Memory B cell (primary cell): ENCODE data around the gene CCNB2.
"Not testable (repeated sequence)": the region's sequence is repeated elsewhere in the genome, so short reads cannot be mapped to it uniquely, and the experiment has no call there.

Source experiments
- ATAC-seq: fragments of 150-1000 bp; cut with Tn5 transposase; 2 replicates; pipeline ENCODE4 v1.10.0; 2021; ENCODE audit warnings: low read depth, mild to moderate bottlenecking, moderate library complexity
- DNase-seq, 2 donors: peaks; one replicate each; pipeline ENCODE4 v3.0.0; 2022; ENCODE audit warnings: low spot score in 2 of 2
- H3K27ac Mint-ChIP-seq: one replicate; pipeline ENCODE4 v1.8.0; 2022; ENCODE audit warnings: mild to moderate bottlenecking, moderate library complexity, mixed read lengths
- H3K27me3 Mint-ChIP-seq: one replicate; pipeline ENCODE4 v1.8.0; 2022; ENCODE audit warnings: mixed read lengths
- H3K36me3 Mint-ChIP-seq: one replicate; pipeline ENCODE4 v1.8.0; 2022; ENCODE audit warnings: mild to moderate bottlenecking, mixed read lengths
- H3K4me1 Mint-ChIP-seq: one replicate; pipeline ENCODE4 v1.8.0; 2022; ENCODE audit warnings: mixed read lengths
- H3K4me3 Mint-ChIP-seq: one replicate; pipeline ENCODE4 v1.8.0; 2022; ENCODE audit warnings: mild to moderate bottlenecking, moderate library complexity, mixed read lengths
- H3K9me3 Mint-ChIP-seq: one replicate; pipeline ENCODE4 v1.8.0; 2022; ENCODE audit warnings: mixed read lengths

Gene CCNB2

GRCh38 chr15:59116771-59117170 lies 11.8 kb downstream of the CCNB2 start:
- Mint-ChIP-seq H3K4me3 (no peak overlapping the region), H3K27ac (no peak overlapping the region), H3K27me3 (no peaks in the 10 kb centered on the region), H3K9me3 (no peaks in the 10 kb centered on the region), H3K4me1 (peaks cover 8% of the 10 kb centered on the region), H3K36me3 (no peaks in the 10 kb centered on the region)
- no peak for ATAC-seq
- no peak for DNase-seq

GRCh38 chr15:59119625-59120024 lies 14.7 kb downstream of the CCNB2 start:
- Mint-ChIP-seq H3K27me3 (no peaks in the 10 kb centered on the region), H3K27ac (no peak overlapping the region), H3K4me1 (peaks cover 8% of the 10 kb centered on the region), H3K36me3 (no peaks in the 10 kb centered on the region), H3K4me3 (no peak overlapping the region), H3K9me3 (no peaks in the 10 kb centered on the region)
- DNase-seq (no peak), ATAC-seq (no peak)

- no peak for ATAC-seq
- no peak for DNase-seq
- Mint-ChIP-seq H3K4me1 (peaks cover 8% of the 10 kb centered on the region), H3K36me3 (no peaks in the 10 kb centered on the region), H3K27ac (no peak overlapping the region), H3K27me3 (no peaks in the 10 kb centered on the region), H3K4me3 (no peak overlapping the region), H3K9me3 (no peaks in the 10 kb centered on the region)
Observed at GRCh38 chr15:59120937-59121336, 16.0 kb downstream of the CCNB2 start.

GRCh38 chr15:59124261-59124660 lies 19.3 kb downstream of the CCNB2 start:
- Mint-ChIP-seq H3K4me1 (peaks cover 20% of the 10 kb centered on the region), H3K27ac (no peak overlapping the region), H3K4me3 (no peak overlapping the region), H3K9me3 (peaks cover 2% of the 10 kb centered on the region), H3K36me3 (peaks cover 4% of the 10 kb centered on the region), H3K27me3 (no peaks in the 10 kb centered on the region)
- DNase-seq (no peak), ATAC-seq (no peak)

GRCh38 chr15:59125683-59126082 lies 20.7 kb downstream of the CCNB2 start:
- H3K9me3 Mint-ChIP-seq, DNase-seq, H3K4me3 Mint-ChIP-seq, H3K27ac Mint-ChIP-seq, H3K36me3 Mint-ChIP-seq, ATAC-seq, H3K27me3 Mint-ChIP-seq: not testable (repeated sequence)
- peaks cover 17% of the 10 kb centered on the region for H3K4me1 Mint-ChIP-seq

- not testable (repeated sequence) for H3K9me3 Mint-ChIP-seq, H3K36me3 Mint-ChIP-seq, H3K4me3 Mint-ChIP-seq, H3K27me3 Mint-ChIP-seq, ATAC-seq
- DNase-seq = peak in 1 of 2 donors; percentile 10
- Mint-ChIP-seq H3K27ac (peak overlapping the region; percentile 67), H3K4me1 (peaks cover 17% of the 10 kb centered on the region)
Observed at GRCh38 chr15:59127255-59127654, 22.3 kb downstream of the CCNB2 start.

GRCh38 chr15:59131456-59131855 lies 26.5 kb downstream of the CCNB2 start:
- H3K27me3 Mint-ChIP-seq = no peaks in the 10 kb centered on the region
- ATAC-seq (no peak), DNase-seq (no peak)
- peaks cover 17% of the 10 kb centered on the region for H3K4me1 Mint-ChIP-seq
- no peak overlapping the region for H3K4me3 Mint-ChIP-seq
- peaks cover 4% of the 10 kb centered on the region for H3K9me3 Mint-ChIP-seq
- peaks cover 16% of the 10 kb centered on the region for H3K36me3 Mint-ChIP-seq
- H3K27ac Mint-ChIP-seq = no peak overlapping the region

- Mint-ChIP-seq H3K9me3 (peaks cover 4% of the 10 kb centered on the region), H3K27me3 (no peaks in the 10 kb centered on the region), H3K4me3 (no peak overlapping the region), H3K36me3 (peaks cover 16% of the 10 kb centered on the region), H3K4me1 (peaks cover 16% of the 10 kb centered on the region), H3K27ac (no peak overlapping the region)
- DNase-seq (no peak), ATAC-seq (no peak)
Observed at GRCh38 chr15:59131969-59132562, 27.1 kb downstream of the CCNB2 start.

- ATAC-seq (no peak), DNase-seq (no peak)
- Mint-ChIP-seq H3K4me3 (no peak overlapping the region), H3K4me1 (peaks cover 8% of the 10 kb centered on the region), H3K9me3 (peaks cover 2% of the 10 kb centered on the region), H3K27ac (no peak overlapping the region), H3K36me3 (peaks cover 16% of the 10 kb centered on the region), H3K27me3 (no peaks in the 10 kb centered on the region)
Observed at GRCh38 chr15:59133929-59134427, 29.0 kb downstream of the CCNB2 start.

GRCh38 chr15:59137566-59137965 lies 32.6 kb downstream of the CCNB2 start:
- H3K9me3 Mint-ChIP-seq = no peaks in the 10 kb centered on the region
- H3K4me3 Mint-ChIP-seq = no peak overlapping the region
- H3K27ac Mint-ChIP-seq = peak overlapping the region; percentile 64
- peaks cover 12% of the 10 kb centered on the region for H3K36me3 Mint-ChIP-seq
- no peak for ATAC-seq
- no peaks in the 10 kb centered on the region for H3K27me3 Mint-ChIP-seq
- DNase-seq = no peak
- H3K4me1 Mint-ChIP-seq = peaks cover 13% of the 10 kb centered on the region

GRCh38 chr15:59138243-59138642 lies 33.3 kb downstream of the CCNB2 start:
- Mint-ChIP-seq H3K4me3 (no peak overlapping the region), H3K27ac (peak overlapping the region; percentile 64), H3K9me3 (no peaks in the 10 kb centered on the region), H3K36me3 (peaks cover 12% of the 10 kb centered on the region), H3K27me3 (no peaks in the 10 kb centered on the region), H3K4me1 (peaks cover 13% of the 10 kb centered on the region)
- ATAC-seq (peak; percentile 98), DNase-seq (peak; percentile 56 to 75)

- Mint-ChIP-seq H3K27me3 (no peaks in the 10 kb centered on the region), H3K9me3 (no peaks in the 10 kb centered on the region), H3K4me1 (peaks cover 13% of the 10 kb centered on the region), H3K27ac (peak overlapping the region; percentile 38), H3K36me3 (peaks cover 6% of the 10 kb centered on the region), H3K4me3 (no peak overlapping the region)
- DNase-seq (no peak), ATAC-seq (peak; percentile 9)
Observed at GRCh38 chr15:59140422-59141226, 35.7 kb downstream of the CCNB2 start.

- no peak overlapping the region for H3K27ac Mint-ChIP-seq
- no peaks in the 10 kb centered on the region for H3K27me3 Mint-ChIP-seq
- ATAC-seq (no peak), DNase-seq (no peak)
- H3K9me3 Mint-ChIP-seq = no peaks in the 10 kb centered on the region
- H3K36me3 Mint-ChIP-seq = peaks cover under 1% of the 10 kb centered on the region
- H3K4me3 Mint-ChIP-seq = no peak overlapping the region
- H3K4me1 Mint-ChIP-seq = peaks cover 7% of the 10 kb centered on the region
Observed at GRCh38 chr15:59143281-59143680, 38.3 kb downstream of the CCNB2 start.

- H3K36me3 Mint-ChIP-seq = not testable (repeated sequence)
Observed at GRCh38 chr15:59144594-59144993, 39.6 kb downstream of the CCNB2 start.

More at GRCh38 chr15:59144594-59144993, 39.6 kb downstream of the CCNB2 start:
- not testable (repeated sequence) for H3K9me3 Mint-ChIP-seq, H3K4me1 Mint-ChIP-seq, DNase-seq, H3K4me3 Mint-ChIP-seq, H3K27me3 Mint-ChIP-seq, ATAC-seq
- peak overlapping the region; percentile 31 for H3K27ac Mint-ChIP-seq
